HG03103 (cell line): Measurements from ENCODE around the gene OR52E6.

Experiments used
- ATAC-seq: cut with Tn5 transposase; IDR thresholded peaks from one replicate; pipeline ENCODE4 v1.9.1; 2021; ENCODE audit warnings: low read depth; ENCODE audit not compliant: unreplicated experiment

Gene OR52E6

GRCh38 chr11:5841797-5842196, at the start of gene OR52E6:
TSS of gene OR52E6 (minus strand) at chr11:5841897. CDS start at chr11:5841897, 0 bp downstream.
- no peak for ATAC-seq

GRCh38 chr11:5891216-5891800, 49.6 kb upstream of the OR52E6 start:
- no peak for ATAC-seq

- no peak for ATAC-seq
Observed at GRCh38 chr11:5887661-5888060, 46.0 kb upstream of the OR52E6 start.

GRCh38 chr11:5887172-5887571, 45.5 kb upstream of the OR52E6 start:
- no peak for ATAC-seq

GRCh38 chr11:5881756-5882155, 40.1 kb upstream of the OR52E6 start:
- ATAC-seq = no peak

GRCh38 chr11:5880329-5880728, 38.6 kb upstream of the OR52E6 start, which contains the start of gene OR52E4:
TSS of gene OR52E4 (plus strand) at chr11:5880629. CDS start at chr11:5884293, 3,664 bp downstream.
- no peak for ATAC-seq

GRCh38 chr11:5878564-5878963, 36.9 kb upstream of the OR52E6 start:
- ATAC-seq = no peak

- no peak for ATAC-seq
Observed at GRCh38 chr11:5865826-5866225, 24.1 kb upstream of the OR52E6 start.

GRCh38 chr11:5857590-5857989, 15.9 kb upstream of the OR52E6 start, which contains the start of gene OR52E8:
TSS of gene OR52E8 (minus strand) at chr11:5857690. CDS start at chr11:5857690, 0 bp downstream.
- no peak for ATAC-seq

- no peak for ATAC-seq
Observed at GRCh38 chr11:5851002-5851401, 9.3 kb upstream of the OR52E6 start.

GRCh38 chr11:5847711-5848110, 6.0 kb upstream of the OR52E6 start:
- no peak for ATAC-seq

- ATAC-seq = no peak
Observed at GRCh38 chr11:5846701-5847100, 5.0 kb upstream of the OR52E6 start.

GRCh38 chr11:5837695-5838094, 4.0 kb downstream of the OR52E6 start:
- no peak for ATAC-seq

GRCh38 chr11:5833446-5833845, 8.3 kb downstream of the OR52E6 start:
- ATAC-seq = no peak

- no peak for ATAC-seq
Observed at GRCh38 chr11:5831196-5831829, 10.4 kb downstream of the OR52E6 start.

- peak; percentile 45 for ATAC-seq
Observed at GRCh38 chr11:5818245-5818886, 23.3 kb downstream of the OR52E6 start.

GRCh38 chr11:5815534-5815933, 26.2 kb downstream of the OR52E6 start:
- ATAC-seq = peak; percentile 48

- no peak for ATAC-seq
Observed at GRCh38 chr11:5809905-5810795, 31.5 kb downstream of the OR52E6 start.

GRCh38 chr11:5809122-5809519, 32.6 kb downstream of the OR52E6 start:
- peak; percentile 30 for ATAC-seq

- peak; percentile 85 for ATAC-seq
Observed at GRCh38 chr11:5808500-5809121, 33.1 kb downstream of the OR52E6 start, which contains the start of gene OR52N2. TSS of gene OR52N2 (plus strand) at chr11:5808924. CDS start at chr11:5820336, 11,412 bp downstream.
